HG02678 (cell line): ENCODE results near the gene ITGB1.
"Not testable (repeated sequence)": the region's sequence is repeated elsewhere in the genome, so short reads cannot be mapped to it uniquely, and the experiment has no call there.

Experiments
- ATAC-seq: cut with Tn5 transposase; IDR thresholded peaks from one replicate; pipeline ENCODE4 v1.9.1; 2021; ENCODE audit warnings: mild to moderate bottlenecking, moderate library complexity; ENCODE audit not compliant: unreplicated experiment

The ITGB1 gene

DNA sequence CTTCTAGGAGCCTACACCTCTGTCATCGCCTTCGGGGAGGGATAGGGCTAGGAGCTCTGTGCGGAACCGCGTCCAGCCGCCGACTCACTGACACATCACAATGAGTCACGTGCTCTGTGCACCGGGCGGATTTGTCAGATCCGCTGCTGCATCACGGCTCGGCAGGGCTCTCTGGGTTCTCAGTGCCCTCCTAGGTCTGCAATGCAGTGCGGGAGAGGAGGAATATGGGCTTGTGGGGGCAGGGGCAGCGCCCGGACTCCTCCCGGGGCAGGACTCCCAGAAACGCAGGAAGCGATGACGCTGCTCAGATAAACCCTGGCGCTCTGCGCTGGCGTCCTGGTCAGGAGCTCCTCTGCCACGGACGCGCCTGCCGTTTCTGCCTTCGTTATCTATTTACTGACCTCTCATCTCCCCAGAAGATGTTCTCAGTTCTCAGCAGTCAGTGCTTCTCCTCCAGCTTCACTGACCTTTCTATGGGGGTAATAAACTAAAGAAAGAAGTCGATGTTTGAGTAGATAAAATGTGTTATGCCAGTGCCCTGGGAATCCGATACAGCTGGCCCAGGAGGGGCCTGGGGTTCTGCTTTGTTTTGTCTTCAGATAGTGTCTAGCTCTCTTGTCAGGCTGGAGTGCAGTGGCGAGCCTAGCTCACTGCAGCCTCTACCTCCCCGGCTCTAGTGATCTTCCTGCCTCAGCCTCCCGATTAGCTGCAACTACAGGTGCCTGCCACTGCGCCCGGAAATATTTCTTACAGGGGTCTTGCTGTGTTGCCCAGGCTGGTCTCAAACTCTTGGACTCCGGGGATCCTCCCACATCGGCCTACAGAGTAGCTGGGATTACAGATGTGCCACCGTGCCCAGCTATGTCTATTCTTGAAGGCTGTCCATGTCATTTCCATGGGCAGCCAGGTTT lies 22.8 kb upstream of the ITGB1 start:
- ATAC-seq = peak; percentile 97

DNA sequence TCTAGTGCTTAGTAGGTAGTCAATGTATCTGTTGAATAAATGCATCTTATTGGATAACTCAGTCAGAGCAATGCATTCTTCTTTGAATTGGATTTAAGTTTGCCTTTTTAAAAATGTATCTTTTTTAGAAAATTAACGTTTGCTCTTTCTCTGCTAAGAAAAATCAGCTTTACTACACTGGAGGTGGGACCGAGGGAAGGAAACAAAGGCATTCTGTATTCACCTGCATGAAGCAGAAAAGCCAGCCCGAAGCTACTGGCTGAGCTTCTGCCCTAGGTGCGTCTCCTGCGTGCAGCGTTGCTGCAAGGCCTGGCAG lies 22.2 kb upstream of the ITGB1 start:
- no peak for ATAC-seq

DNA sequence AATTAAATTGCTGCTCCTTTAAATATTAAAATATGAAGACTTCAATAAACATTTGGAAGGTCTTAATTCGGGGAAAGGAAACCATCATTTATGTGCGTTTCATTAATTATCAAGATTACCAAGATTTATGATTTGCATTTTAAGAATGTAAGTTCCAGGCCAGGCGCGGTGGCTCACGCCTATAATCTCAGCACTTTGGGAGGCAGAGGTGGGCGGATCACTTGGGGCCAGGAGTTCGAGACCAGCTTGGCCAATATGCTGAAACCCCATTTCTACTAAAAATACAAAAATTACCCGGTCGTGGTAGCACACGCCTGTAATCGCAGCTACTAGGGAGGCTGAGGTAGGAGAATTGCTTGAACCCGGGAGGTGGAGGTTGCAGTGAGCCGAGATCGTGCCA lies 21.7 kb upstream of the ITGB1 start:
- ATAC-seq = not testable (repeated sequence)

DNA sequence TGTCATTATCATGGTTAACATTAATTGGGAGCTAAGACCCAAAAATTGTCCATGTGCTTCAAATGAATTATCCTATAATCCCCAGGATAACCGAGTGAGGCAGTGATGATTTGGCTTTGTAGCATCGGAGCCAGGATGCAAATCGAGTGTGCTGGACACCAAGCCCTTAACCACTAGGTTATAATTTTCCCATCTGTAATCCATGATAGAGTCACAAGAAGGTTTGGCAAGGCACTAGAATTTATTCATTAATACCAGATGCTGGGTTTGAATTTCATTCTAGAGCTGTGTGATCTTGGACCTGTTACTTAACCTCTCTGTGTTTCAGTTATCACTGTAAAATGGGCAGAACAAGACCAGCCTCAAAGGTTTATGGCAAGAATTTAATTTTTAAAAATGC lies 21.0 kb upstream of the ITGB1 start:
- ATAC-seq = no peak

DNA sequence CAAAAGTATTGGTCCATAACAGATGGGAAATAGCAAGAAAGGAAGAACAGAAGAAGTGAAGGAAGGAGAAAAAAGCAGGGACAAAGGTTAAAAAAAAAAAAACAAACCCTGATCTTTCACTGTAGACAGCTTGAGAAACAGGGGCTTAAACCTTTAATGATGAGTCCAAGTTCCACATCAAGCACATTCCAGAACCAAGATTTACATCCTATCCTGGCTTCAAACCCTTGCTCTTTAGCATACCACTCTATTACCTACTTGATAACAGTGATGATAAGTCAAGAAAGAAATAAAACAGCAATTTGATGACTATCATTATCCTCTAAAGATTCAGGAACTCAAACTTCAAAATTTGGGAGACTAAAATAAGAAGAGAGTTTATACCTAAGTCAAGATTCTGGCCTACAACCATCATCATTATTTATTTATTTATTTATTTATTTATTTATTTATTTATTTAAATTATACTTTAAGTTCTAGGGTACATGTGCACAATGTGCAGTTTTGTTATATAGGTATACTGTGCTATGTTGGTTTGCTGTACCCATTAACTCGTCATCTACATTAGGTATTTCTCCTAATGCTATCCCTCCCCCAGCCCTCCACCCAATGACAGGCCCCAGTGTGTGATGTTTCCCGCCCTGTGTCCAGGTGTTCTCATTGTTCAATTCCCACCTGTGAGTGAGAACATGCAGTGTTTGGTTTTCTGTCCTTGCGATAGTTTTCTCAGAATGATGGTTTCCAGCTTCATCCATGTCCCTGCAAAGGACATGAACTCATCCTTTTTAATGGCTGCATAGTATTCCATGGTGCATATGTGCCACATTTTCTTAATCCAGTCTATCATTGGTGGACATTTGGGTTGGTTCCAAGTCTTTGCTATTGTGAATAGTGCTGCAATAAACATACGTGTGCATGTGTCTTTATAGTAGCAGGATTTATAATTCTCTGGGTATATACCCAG lies 20.1 kb upstream of the ITGB1 start:
- not testable (repeated sequence) for ATAC-seq

DNA sequence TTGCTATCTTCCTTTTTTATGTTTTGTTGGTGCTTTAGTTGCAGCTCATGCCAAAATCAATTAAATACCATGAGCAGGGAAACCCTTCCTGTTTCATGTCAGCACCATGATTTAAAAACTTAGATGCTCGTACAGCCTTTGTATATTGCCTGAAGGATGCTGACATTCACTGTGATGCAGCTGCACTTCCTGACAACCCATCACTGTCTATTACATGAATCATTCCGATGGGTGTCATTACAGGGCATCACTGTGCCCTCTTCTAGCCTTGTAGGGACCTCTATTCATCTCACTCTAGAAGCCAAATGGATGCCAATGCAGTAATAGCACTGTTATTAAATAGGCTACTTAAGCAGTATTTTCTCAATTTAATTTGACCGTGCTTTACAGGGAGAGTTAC lies 18.3 kb upstream of the ITGB1 start:
- no peak for ATAC-seq

DNA sequence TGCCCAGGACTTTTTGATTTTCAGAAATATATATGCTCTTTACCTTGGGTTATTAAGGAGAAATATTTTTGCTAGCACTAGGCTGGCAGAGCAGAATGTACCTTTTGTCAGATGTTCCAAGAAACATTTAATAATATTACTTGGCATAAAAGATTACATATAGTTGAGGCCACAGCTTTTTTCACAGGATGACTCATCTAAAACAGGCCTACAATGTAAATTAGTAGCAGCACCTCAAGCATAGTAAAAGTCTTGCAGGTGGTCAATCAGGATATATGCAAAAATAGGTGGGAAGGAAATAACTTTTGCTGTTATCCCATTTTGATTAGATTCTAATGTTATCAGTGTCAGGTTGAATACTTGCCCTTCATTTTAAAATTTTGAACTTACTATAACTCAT lies 14.9 kb upstream of the ITGB1 start:
- no peak for ATAC-seq

DNA sequence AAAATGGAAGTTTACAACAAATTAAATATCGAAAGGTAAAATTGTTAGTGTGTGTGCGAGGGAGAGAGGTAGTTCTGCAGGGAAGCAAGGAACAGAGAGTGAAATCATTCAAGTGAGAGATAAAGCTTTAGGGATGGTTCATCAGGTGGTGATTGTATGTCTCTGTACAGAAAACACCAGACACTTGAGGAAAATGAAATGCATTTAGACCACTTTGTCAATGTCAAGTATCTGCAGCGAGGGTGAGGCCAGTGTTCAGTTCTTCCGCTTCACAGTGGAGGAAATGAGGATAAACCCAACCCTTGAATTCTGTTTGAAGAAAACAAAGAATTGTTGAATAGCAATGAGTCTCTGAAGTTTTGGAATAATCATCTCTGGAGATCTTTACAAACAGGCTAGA lies 14.4 kb upstream of the ITGB1 start:
- ATAC-seq = no peak

DNA sequence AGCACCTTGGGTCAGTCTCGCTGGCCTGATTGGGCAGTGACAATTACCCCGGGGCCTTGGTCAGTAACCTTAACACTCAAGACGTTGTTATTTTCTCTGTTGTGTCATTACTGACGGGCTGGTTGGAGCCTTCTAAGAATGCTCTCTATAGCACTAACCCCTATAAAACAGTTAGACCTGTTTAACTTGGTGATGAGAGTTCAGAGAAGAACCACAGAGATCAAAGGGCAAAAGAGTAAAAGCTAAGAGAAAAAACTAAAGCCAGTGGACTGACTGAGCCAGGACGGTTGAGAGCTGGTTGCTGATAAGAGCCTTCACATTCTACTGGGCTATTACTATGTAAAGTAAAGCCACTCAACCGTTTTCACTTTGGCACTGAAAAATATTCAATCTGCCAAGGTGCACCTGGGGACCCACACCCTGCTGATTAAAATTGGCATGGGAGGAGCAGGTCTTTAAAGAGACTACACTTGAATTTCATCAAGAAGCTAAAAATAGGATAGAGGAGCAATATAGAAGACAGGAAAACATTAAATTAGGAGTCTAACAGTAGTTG lies 13.6 kb upstream of the ITGB1 start:
- ATAC-seq = no peak

DNA sequence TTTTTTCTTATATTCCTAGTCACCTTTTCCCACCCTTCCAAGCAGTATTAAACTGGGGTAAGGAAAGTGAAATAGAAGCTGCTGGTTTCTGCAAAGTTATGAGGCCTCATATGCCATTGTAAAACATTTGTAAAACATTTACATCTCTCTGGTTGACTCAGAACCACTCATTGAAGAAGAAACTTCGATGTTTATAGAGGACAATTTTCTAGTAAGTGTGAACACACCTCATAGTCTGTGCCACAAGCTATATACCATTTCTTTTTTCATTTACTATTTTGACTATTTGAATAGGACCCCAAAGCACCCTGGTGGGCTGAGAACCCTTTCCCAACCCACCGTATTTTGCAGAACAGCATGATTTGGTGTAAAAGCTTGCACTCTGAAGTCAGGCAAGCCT lies 12.9 kb upstream of the ITGB1 start:
- ATAC-seq = no peak

DNA sequence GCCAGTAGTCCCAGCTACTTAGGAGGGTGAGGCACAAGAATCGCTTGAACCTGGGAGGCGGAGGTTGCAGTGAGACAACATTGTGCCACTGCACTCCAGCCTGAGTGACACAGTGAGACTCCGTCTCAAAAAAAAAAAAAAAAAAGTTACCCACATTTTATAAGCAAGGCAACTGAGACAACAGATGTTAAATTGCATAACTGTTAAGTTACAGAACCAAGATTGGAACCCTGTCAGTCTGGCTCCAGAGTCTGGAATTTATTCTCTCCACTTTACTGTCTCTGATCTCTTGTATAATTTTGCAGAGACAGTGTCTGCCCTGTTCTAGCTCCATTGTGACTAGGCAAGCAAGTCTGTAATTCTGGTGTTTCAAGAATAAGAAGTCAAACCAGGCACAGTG lies 6.2 kb upstream of the ITGB1 start:
- no peak for ATAC-seq

DNA sequence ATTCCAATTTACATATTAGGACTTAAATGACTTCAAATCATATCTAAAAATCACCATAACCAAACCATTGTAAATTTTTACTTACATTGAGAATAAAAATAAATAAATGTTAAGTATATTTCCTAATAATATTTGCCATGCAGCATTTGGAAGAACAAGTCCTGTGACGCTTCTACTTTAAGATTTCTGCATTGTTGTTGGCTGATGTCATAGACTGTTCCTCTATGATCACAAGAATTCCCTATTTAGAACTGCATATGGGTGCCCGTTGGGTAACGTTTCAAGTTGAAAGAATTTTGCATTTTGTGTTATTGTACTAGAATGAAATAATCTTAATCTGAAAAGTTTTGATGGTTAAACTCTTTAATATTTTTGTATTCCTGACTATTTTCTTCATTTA lies 5.1 kb upstream of the ITGB1 start:
- ATAC-seq = no peak

DNA sequence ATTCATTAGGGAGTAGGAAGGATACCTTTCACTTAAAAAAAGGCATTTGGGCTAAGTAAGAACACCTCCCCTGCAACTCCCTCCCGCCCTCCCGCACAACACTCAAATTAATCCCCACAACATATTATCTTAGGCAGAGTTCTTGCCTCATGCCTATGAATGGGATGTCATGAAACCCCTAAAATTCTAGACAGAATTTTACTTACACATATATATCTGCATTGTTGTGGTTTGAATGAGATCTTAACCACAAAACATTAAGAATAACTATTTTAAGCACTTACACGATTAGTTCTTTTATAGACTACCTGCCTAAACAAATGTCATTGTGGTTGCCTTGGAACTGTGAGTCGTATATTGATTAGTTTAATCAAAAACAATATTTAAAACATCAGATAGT lies 4.5 kb upstream of the ITGB1 start:
- ATAC-seq = no peak

DNA sequence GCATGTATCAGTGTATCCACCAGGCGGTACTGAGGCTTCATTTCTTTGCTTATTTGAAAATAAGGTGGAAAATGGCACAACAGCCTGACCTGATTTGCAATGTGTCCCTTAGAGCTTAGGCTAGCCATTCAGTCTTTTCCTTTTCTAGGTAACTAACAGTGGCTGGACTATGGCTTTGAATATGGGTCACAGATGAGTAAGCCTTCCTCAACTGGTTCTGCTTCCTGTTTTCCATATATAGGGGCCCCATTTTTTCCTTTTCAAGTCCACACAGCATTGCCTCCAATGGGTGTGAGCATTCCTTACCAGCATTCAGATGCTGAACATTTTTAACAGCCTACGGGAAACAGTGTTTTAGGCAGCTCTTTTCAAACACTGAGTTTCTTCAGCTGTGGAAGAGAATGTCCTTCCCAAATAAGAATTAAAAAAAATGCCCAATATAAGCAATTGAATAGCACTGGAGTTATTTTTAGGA lies 3.9 kb upstream of the ITGB1 start:
- no peak for ATAC-seq

DNA sequence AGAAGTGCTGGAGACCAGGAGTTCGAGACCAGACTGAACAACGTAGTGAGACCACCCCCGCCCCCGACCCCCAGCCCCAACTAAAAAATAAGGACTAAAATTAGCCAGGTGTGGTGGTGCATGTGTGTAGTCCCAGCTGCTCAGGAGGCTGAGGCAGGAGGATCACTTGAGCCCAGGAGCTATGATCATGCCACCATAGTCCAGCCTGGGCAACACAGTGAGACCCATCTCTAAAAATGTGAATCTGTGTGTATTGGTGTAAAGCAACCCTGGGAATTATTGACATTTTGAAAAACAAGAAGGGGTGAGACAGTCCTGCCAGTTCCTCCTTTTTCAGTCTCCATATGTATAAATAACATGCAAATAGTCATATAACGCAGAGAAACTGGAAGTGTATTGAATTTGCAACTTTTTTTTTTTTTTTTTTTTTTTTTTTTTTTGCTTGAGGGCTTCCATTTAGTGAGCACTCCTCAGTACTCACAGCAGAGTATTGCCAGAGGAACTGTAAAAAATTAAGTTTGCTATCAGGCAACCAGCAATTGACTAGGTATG lies 3.4 kb upstream of the ITGB1 start:
- ATAC-seq = no peak

DNA sequence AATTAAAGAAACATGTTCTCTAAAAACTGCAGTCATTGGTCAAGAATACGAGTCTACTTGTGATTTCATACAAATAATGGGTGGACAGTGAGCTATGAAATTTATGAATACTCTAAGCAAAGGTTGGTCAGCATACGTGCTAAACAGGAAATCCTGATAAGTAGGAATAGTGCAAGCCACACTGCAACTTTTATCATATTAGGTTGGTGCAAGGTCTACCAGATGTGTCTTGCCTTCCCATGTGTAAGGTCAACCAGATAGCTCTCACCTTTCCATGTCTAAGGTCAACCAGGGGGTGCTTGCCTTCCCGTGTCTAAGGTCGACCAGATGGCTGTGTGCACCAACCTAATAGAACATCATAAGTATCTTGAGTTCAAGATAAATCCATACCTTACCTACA lies 2.0 kb upstream of the ITGB1 start:
- ATAC-seq = no peak

DNA sequence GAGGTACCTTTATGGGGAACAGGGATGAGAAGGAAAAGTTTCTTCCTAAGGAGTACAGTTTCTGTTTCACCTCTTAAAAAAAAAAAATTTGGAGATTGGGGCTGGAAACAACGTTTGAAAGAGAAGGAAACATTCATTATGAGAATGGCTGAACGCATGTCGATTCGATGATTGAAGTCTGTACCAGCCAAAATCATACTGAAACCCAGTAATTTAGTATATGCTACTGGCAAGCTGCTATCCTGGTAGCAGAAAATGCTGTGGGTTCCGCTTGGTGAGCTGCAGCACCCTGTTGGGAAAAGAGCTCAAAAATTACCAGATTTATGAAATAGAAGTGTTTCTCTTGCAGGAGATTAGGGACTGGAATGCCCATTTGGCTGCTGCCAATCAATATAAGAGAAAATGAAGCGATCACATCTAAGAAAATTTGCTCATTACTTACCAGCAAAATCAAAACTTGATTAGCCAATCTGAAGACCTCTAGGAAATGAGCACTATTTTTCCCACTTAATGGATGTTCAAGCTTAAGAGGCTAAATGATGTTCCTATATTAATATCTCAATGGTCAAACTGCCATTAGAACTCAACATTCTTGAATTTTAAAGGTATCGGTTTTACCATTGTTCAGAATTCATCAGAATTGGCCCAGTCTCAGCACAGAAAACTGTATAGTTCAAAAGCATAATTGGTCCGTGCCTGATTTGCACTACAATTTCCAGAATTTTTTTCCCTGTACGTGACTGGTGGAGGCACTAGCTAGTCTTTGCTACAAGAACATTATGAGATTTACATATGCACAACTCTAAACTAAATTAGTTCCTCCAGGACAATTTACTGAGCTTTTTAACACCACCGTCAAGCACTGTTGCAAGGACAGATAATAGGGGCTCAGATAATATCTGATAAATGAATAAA lies 1.2 kb upstream of the ITGB1 start:
- peak; percentile 37 for ATAC-seq

DNA sequence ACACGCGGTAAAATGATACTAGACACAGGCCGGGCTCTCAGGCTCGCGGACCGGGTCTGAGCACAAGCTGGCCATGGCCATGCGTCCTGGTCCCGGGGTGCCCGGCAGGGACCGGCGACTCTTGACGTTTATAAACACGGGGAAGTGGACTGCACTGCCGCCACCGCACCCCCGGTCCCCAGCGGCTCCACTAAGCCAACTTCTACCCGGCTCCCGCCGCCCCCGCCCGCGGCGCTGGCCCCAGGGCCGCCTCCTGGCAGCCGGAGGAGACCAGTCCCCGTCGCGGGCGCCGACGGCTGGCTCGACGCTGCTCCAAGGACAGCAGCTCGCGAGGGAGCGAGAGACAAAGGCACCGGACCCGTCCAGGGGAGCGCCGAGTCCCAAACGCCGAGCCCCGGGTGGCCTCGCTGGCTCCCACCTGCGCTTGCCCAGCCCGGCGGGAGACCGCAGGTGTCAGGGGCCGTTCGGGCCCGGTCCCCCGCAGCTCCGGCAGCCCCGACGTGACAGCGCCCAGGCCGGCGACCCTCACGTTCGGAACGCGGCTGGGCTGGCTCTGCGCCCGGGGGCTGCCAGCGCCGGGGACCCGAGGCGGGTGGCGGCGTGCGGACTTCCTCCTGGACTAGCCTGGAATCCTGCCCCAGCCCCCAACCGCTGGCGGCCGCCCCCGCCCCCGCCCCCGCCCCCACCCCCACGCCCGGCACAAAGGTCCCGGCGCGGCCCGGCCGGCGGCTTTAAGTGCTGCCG lies 517 bp downstream of the ITGB1 start:
- ATAC-seq = peak; percentile 29

DNA sequence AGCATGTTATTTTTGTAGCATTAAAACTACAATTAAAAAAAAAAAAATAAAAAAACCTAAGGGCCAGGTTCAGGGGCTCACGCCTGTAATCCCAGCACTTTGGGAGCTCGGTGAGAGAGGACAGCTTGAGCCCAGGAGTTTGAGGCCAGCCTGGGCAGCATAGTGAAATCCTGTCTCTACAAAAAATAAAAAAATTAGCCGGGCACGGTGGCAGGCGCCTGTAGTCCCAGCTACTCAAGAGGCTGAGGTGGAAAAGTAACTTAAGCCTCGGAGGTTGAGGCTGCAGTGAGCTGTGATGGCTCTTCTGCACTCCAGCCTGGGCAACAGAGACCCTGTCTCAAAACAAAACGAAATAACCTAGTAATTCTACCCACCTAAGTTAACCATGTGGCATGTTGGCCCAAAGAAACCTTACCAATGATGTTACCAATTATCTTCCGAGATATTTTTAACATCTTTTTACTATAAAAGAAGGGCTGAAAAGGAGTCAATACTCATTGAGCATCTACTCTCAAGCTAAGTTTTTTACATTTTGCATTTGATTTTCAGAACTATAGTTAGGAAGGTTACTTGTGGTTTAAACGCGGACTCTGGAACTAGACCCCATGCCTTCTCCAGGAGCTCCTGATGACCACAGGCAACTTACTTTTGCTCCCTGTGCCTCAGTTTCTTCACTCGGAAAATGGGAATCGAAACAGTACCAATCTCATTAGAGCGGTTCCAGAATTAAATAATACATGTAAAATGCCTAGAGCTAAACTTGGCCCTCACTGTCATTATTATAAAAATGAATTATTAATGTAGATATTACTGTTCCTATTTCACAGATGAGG lies 1.4 kb downstream of the ITGB1 start:
- ATAC-seq = no peak
